Mammary epithelial cell (primary cell): Measurements from ENCODE around the gene SLC9A4.

Experiments
- CTCF ChIP-seq, 2 donors: IDR thresholded peaks in 1 of 2; conservative IDR thresholded peaks in 1 of 2; 2 replicates each; pipeline ENCODE4 v1.5.1; 2011 to 2012; ENCODE audit warnings: inconsistent platforms in 2 of 2, low read length in 2 of 2, mild to moderate bottlenecking in 2 of 2, control low read depth in 1 of 2, low read depth in 1 of 2; ENCODE audit not compliant: insufficient read depth in 1 of 2; ENCODE audit errors: extremely low read depth in 1 of 2
- EZH2 ChIP-seq: IDR thresholded peaks from 2 replicates; pipeline ENCODE4 v1.6.1; 2012; ENCODE audit warnings: low read length, inconsistent platforms, borderline replicate concordance

- TF ChIP-seq CTCF (conservative IDR thresholded peaks at IDR 0.05 in 1 of 2, IDR thresholded peaks at IDR 0.05 in 1 of 2; ENCODE audit: extremely low read depth in 1 of 2, insufficient read depth in 1 of 2, low read depth in 1 of 2, low read length in 2 of 2) (no peak), EZH2 (no peak)
Observed at GRCh38 chr2:102518170-102518569, 45.1 kb downstream of the SLC9A4 start.
